HG02938 (cell line): Measurements from ENCODE around the gene C10orf71.

Experiments
- ATAC-seq: cut with Tn5 transposase; IDR thresholded peaks from one replicate; pipeline ENCODE4 v1.9.1; 2021; ENCODE audit warnings: mild to moderate bottlenecking, moderate library complexity; ENCODE audit not compliant: unreplicated experiment

The C10orf71 gene, protein sequence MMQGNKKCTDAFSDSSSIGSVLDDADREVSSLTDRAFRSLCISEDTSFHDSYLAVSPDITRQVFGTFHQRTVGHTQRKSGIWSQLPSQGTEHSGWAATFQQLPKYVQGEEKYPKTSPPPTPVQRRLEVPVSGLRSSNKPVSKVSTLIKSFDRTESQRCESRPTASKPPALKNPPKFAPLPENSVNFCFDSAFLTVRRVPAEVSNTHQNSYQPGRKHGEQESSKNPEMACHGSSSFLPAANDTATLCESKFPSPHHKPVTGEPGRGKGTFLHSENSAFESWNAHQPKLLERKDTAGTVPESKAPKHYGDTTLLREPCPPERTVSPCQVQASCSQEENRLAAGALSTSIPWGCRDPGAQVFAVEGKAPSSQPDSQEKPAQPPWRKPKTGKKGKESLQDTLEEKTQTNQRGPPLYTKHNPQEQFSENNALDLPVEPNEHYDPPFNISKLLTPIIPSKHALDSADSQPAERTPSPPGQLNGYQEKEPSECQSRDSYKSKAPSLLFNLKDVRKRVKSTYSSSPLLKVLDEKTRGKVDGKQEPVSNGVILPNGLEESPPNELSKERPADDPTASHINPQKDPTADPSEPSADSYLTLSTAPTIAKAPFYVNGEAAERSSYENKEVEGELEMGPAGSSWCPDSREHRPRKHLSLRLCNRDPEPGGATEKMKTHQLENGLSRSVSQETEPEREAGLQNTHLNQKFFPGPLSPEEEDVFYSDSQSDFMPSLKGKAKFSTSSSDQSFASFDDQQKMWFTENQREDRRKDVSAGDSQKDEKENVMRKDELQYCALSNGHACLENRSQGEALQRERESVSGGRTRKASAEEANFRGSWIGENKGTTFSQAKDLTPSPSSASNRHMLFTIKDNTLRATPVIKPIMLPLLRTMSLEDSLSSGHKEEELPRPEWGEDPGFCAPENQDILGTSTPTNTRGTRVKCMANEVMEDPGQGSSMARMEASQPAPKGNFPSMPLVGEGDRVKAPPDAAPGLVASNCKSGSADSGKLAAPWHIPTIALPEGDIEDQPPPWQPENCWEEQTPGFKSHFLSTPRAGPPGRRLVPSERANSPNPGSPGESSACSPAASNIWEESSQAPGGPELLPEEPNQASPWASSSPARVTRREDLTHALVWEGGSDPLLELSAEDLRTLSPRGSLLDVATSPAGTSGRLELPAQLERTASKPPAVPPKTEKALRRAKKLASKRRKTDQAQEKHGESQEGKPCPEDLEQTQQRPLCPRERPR (N-terminal part only)

DNA sequence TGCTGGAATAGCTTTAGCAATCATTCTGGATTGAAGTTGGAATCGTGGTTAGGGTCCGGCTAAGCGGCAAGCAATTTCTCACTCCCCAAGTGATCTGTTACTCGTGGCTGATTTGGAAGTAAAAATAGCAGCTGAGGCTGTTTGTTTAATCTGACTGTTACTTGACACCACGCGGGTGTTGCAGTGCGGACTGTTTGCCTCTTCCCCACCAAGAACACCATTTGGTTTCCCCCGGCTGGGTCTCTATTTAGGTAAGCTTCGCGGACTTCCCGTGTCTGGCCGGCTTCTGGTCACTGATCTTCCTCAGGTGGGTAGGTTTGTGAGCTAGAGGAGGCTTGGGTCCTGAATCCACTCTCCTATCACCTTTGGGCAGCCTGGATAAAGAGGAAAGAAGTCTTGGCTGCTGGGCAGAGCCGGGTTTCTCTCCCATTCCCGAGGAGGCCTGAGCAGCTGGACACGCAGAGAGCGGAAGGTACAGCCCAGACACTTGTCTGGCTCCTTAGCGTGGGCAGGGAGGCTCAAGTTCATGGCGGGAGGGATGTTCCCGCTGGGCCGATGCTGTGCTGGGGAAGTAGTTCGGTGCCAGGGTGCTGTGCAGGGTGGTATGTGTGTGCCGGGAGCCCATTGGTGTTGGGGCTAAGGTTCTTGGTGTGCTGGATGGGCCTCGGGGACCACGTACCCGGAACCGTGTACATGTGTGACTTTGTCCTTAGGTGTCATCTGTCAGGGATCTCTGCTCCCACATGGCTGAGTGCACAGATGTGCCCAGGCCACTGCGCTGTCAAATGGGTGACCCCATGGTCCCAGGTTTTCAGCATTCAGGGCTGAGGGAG lies at the start of gene C10orf71:
TSS of gene C10orf71 (plus strand) at position 188 of the 833 bp plus-strand sequence. CDS start 23,376 bp downstream, outside the sequence.
- peak; percentile 5 for ATAC-seq

- ATAC-seq: no peak
Measured at GRCh38 chr10:49252313-49253034, 46.5 kb upstream of the C10orf71 start.

GRCh38 chr10:49253340-49253906 lies 45.5 kb upstream of the C10orf71 start:
- no peak for ATAC-seq

DNA sequence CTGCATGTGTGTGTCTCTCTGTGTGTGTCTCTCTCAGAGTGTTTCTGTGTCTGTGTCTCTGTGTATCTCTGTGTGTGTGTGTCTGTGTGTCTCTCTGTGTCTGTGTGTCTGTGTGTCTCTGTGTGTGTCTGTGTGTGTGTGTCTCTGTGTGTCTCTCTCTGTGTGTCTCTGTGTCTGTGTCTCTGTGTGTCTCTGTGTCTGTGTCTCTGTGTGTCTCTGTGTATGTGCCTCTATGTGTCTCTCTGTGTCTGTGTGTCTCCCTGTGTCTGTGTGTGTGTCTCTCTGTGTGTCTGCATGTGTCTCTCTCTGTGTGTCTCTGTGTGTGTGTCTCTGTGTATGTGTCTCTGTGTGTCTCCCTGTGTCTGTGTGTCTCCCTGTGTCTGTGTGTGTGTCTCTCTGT lies 44.8 kb upstream of the C10orf71 start:
- ATAC-seq: no peak

GRCh38 chr10:49254556-49255318 lies 44.2 kb upstream of the C10orf71 start:
- no peak for ATAC-seq

DNA sequence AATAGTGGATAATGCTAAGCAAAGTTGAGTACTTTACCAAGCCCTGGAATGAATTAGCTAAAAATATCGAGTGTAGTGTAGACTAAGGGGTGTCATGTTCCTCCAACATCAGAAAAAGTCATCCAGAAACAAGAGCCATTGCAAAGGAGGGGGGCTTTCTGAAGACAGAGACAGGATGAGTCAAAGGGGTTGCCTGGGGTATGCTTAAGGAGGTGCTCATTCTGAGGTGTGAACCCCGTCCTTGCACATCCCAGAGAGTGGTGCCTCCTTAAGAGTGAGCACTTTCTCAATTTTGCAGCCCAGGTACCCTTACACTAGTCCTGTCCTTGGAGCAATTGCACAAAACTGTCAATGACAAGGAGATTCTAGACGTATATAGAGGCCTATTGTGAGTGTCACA lies 43.1 kb upstream of the C10orf71 start:
- no peak for ATAC-seq

GRCh38 chr10:49257154-49257553 lies 41.8 kb upstream of the C10orf71 start:
- no peak for ATAC-seq

- no peak for ATAC-seq
Measured at GRCh38 chr10:49257626-49258349, 41.2 kb upstream of the C10orf71 start.

DNA sequence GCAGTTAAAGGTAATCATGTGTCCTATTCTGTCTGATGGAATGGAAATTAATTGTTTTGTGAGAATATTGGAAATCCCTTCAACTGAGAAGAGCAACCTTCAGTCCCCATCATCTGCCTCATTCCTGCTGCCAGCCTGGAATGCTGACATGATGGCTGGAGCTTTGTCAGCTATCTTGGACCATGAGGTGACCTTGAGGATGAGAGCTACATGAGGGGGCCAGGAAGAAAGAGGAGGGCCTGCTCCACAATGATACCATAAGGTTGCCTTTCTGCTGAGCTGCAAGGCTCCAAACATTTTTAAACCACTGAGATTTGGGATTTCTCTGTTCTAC lies 40.7 kb upstream of the C10orf71 start:
- ATAC-seq: no peak

- ATAC-seq: no peak
Measured at GRCh38 chr10:49260644-49261296, 38.2 kb upstream of the C10orf71 start.

- no peak for ATAC-seq
Measured at GRCh38 chr10:49263591-49263990, 35.4 kb upstream of the C10orf71 start.

DNA sequence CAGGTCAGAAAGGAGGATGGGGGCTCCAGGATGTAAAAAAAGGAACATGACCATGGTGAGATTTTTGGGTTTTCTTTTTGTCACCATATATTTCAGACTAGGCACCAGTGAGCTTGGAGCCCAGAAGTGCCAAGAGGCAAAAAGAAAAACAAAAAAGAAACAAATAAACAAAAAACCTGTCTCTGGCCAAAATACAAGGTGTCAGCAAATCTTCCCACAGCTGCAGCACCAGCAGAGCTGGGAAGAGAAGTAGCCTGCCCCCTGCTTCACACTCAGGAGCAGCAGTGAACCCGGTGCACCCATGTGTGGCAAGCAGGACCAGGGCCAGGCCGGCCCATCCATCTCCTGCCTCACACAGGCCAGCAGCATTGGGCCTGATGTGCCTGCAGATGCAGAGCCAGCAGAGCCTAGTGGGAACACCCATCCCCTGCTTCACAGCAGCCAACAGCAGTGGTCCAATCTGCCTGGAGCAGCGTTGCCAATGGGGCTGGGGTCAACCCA lies 34.7 kb upstream of the C10orf71 start:
- no peak for ATAC-seq

GRCh38 chr10:49265885-49266284 lies 33.1 kb upstream of the C10orf71 start:
- no peak for ATAC-seq

GRCh38 chr10:49268185-49268584 lies 30.8 kb upstream of the C10orf71 start:
- no peak for ATAC-seq

DNA sequence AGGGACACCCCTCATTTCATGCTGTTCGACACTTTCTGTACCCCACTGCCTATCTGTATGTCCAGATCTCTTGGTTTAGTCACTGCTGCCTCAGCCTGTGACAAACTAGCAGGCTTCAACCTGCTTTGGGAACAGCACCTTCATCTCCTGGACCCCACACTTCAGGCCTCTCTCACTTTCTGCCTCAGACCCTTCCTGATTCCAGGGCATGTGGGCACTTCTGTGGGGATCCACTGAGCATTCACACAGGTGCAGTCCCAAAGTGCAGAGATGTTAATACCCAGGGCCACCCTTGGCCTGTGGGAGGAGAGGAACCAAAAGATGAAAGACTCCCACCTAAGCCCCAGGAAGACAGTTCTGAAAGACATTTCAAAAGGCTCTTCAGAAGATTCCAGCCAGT lies 29.4 kb upstream of the C10orf71 start:
- ATAC-seq: no peak

GRCh38 chr10:49270565-49270964 lies 28.4 kb upstream of the C10orf71 start:
- no peak for ATAC-seq

GRCh38 chr10:49271346-49271745 lies 27.6 kb upstream of the C10orf71 start:
- no peak for ATAC-seq
